COLO668 (cell line): ENCODE measurements around the gene NKX2-4.

Source experiments
- DNase-seq: peaks from one replicate; lab custom pipeline; 2025; ENCODE audit not compliant: unreplicated experiment; lab: John Stamatoyannopoulos, UW

NKX2-4 gene

GRCh38 chr20:21364413-21364812 is 32.9 kb downstream of the NKX2-4 start:
- DNase-seq, result no peak

DNA sequence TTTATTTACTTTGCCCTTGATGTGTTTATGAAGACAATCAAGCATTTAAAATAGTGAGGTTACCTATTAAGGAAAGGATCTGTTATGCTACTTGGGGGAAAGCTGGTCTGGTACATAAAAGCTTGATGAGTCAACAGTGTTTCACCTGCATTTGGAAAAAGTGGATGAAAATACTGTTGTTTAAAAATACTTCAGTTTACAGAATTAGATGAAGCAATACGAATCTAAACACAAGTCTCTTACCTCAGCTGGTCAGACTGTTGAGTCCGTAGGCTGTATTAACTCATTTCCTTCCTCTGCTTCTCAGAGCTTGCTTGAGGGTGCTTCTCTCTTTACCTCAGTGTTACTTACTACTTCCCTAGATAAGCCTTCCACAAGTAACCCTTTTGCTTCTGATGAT is 36.1 kb downstream of the NKX2-4 start:
- no peak for DNase-seq

DNA sequence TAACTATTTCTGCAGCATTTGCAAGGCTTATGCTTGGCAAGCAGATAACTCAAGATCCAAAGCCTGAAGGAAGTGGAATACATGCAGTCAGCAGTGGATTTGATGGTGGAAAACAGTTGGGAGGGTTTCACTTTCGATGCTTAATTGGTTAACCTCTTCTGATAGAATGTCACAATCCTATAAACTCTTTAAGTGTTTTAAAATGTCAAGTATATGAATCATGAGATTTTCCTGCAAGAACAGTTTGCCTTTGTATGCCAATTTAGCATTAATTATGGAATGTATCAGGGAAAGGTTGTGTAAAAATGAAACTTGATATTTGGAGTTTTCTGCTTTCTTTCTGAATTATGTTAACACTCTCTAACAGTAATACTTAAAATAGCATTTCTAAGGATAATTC is 36.6 kb downstream of the NKX2-4 start:
- no peak for DNase-seq

DNA sequence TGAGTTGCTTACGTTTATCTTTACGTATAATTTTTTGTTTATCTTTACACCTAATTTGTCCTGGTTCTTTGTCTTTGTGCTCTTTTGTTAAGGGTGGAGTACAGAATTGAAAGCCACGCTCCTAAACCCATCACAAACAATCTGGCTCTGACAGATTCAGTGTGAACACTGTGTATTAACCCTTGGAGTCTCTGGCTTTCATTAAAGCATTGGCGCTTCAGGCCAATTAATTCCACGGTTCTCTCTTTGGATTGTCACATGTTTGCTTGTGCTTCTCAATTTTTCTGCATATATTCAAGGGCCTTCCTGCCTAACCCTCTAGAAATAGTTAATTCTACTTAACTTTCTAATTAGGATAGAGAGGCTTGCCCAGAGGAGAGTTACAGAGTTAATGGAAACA is 38.6 kb downstream of the NKX2-4 start:
- no peak for DNase-seq

DNA sequence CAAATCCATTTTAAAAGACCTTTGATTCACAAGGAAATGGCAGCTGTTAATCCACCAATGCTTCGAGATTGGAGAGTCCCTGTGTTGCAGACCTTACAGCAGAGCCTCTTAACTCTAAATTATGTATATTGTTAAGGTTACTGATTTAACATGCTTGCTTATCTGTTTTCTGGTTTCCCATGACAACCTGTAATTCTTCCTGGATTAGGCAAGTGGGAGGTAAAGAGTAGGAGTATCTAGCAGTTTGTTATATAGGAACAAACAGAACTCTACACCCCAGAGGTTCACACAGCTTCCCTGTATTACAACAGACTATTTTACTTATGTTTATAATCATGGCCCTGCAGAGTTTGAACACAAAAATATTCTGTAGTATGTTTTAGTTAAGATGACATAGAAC is 39.5 kb downstream of the NKX2-4 start:
- no peak for DNase-seq

- DNase-seq, result no peak
Observed at GRCh38 chr20:21356386-21356785, 40.9 kb downstream of the NKX2-4 start.

DNA sequence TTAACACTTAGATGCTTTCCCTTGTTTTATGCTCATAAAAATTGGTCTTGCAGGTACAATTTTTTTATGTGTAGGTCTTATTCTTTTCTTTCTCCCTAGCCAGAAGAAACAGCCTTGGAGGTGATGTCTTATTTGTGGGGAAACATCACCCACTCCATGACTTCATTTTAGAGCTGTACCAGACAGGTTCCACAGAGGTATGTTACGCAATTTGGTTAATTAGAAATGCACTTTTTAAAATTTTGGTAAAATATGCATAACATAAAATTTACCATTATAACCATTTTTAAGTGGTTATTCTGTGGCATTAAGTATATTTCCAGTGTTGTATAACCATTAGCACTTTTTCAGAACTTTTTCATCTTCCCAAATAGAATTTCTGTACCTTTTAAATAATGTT is 41.3 kb downstream of the NKX2-4 start:
- DNase-seq, result no peak

DNA sequence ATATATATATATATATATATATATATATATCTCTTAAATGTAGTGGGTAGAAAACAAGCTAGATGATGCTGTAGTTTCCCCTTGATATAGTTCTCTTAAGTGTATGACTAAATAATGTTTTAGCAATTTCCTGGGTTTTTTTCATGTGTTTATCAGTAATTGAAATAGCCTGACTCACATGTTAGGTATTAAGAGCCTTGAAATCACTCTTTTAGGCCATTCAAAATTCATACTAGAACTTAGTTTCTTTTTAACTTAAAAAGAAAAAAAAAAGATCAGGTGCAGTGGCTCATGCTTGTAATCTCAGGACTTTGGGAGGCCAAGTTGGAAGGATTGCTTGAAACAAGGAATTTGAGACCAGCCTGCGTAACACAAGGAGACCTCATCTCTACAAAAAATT is 44.1 kb downstream of the NKX2-4 start:
- no peak for DNase-seq

- DNase-seq, result no peak
Observed at GRCh38 chr20:21352703-21353102, 44.6 kb downstream of the NKX2-4 start.
